PC-9 (cell line): ENCODE measurements around the gene LRFN4.

Source experiments
- EZH2 ChIP-seq: fragments of 200-600 bp; sonication (generic); IDR thresholded peaks from 2 replicates; pipeline ENCODE4 v1.8.0; 2017; ENCODE audit warnings: antibody characterized with exemption, low read depth
- TF ChIP-seq, protein P1 (sequence below): fragments of 200-600 bp; sonication (generic); conservative IDR thresholded peaks from 2 replicates; pipeline ENCODE4 v1.6.1; 2017; ENCODE audit warnings: mixed run types, antibody characterized with exemption, mild to moderate bottlenecking, moderate library complexity

DNA sequence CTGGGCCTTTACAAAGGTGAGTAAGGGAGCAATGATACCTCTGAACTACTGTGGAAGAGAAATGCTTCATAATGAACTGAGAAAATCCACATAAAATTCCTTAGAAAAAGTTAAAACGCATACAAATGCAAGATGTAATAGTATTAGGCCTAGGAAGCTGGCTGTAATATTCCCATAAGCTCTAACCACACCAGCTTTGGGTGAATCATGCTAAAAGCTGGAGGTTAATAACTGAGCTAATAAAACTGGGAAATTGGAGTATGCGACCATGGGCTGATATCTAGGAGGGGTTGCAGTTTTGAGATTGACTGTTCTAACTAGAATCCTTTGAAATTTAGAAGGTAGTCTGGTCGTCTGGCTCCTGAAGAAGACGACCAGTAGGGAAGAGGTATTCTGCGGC, 42.2 kb upstream of the LRFN4 start:
- no peak for TF ChIP-seq EZH2
- TF ChIP-seq, protein P1, sequence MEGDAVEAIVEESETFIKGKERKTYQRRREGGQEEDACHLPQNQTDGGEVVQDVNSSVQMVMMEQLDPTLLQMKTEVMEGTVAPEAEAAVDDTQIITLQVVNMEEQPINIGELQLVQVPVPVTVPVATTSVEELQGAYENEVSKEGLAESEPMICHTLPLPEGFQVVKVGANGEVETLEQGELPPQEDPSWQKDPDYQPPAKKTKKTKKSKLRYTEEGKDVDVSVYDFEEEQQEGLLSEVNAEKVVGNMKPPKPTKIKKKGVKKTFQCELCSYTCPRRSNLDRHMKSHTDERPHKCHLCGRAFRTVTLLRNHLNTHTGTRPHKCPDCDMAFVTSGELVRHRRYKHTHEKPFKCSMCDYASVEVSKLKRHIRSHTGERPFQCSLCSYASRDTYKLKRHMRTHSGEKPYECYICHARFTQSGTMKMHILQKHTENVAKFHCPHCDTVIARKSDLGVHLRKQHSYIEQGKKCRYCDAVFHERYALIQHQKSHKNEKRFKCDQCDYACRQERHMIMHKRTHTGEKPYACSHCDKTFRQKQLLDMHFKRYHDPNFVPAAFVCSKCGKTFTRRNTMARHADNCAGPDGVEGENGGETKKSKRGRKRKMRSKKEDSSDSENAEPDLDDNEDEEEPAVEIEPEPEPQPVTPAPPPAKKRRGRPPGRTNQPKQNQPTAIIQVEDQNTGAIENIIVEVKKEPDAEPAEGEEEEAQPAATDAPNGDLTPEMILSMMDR: no peak
